ENCODE data around the gene PCNX3.

- no peak for TF ChIP-seq CTCF (IDR thresholded peaks at IDR 0.05)
- TF ChIP-seq POLR2A (IDR thresholded peaks at IDR 0.05), result no peak
Measured at GRCh38 chr11:65586676-65587075, 28.9 kb upstream of the PCNX3 start.

All from Peyer's patch (tissue), 4 donors.